Esophagus squamous epithelium (tissue), 5 donors: ENCODE measurements around the gene EPB41L4B. TPM values are rescaled to one million over a fixed set of nuclear protein-coding genes. Genes with fewer than 3 reads are reported as not detected.

Source experiments
- DNase-seq: peaks from one replicate; lab custom pipeline; 2025; lab: John Stamatoyannopoulos, UW
- H3K27ac ChIP-seq, 4 donors: fragments of 200-600 bp; sonication (generic); one replicate each; pipeline ENCODE4 v1.5.1; 2016 to 2019; ENCODE audit warnings: mild to moderate bottlenecking in 1 of 4
- H3K27me3 ChIP-seq, 4 donors: fragments of 200-600 bp; sonication (generic); 1 replicate in 3 of 4; 2 replicates in 1 of 4; pipeline versions ENCODE4 v1.5.1 to v1.6.0; 2017 to 2021; ENCODE audit warnings: antibody characterized with exemption in 1 of 4
- H3K36me3 ChIP-seq, 3 donors: fragments of 200-600 bp; sonication (generic); one replicate each; pipeline ENCODE4 v1.5.1; 2016 to 2019
- H3K4me1 ChIP-seq, 3 donors: fragments of 200-600 bp; sonication (generic); one replicate each; pipeline ENCODE4 v1.5.1; 2017 to 2019
- H3K4me3 ChIP-seq, 4 donors: fragments of 200-600 bp; sonication (generic); 1 replicate in 3 of 4; 2 replicates in 1 of 4; pipeline ENCODE4 v1.5.1; 2016 to 2019; ENCODE audit warnings: mild to moderate bottlenecking in 2 of 4, moderate library complexity in 1 of 4
- H3K9me3 ChIP-seq, 3 donors: fragments of 200-600 bp; sonication (generic); one replicate each; pipeline ENCODE4 v1.5.1; 2016 to 2019
- POLR2A ChIP-seq, 4 donors: fragments of 450-650 bp; IDR thresholded peaks; one replicate each; pipeline ENCODE4 v1.6.1; 2017; ENCODE audit warnings: antibody characterized with exemption in 4 of 4, mild to moderate bottlenecking in 4 of 4, moderate library complexity in 3 of 4
- WGBS, 2 donors: methylation state at CpG; one replicate each; pipeline ENCODE4 v1.1.5; 2018; 5-methylcytosine and 5-hydroxymethylcytosine counted together
- intact Hi-C: fragments of 100-400 bp; cut with DNase I; formaldehyde crosslinking; loops from one replicate; pipeline ENCODE4 v1.15.0; 2022
- total RNA-seq, 4 donors: library from RNA; depleted of rRNA; stranded (reverse); fragments of >200 nt; gene quantifications; one replicate each; pipeline ENCODE4 v1.1.0, GENCODE V29; 2016
- TF ChIP-seq, protein P1 (sequence below), 6 experiments: fragments of 450-650 bp in 4 of 6; fragments of 200-600 bp in 2 of 6; sonication (generic) in 2 of 6; IDR thresholded peaks; one replicate each; pipeline ENCODE4 v1.5.1; 2016 to 2019; ENCODE audit warnings: antibody characterized with exemption in 6 of 6, mild to moderate bottlenecking in 4 of 6, moderate library complexity in 4 of 6
- donor health status: DM: yes; HTN: yes; CAD: no.

EPB41L4B gene
- total RNA-seq, 4 donors from 2014 or later, result 0.45 to 3.8 (median 1.8) TPM

DNA sequence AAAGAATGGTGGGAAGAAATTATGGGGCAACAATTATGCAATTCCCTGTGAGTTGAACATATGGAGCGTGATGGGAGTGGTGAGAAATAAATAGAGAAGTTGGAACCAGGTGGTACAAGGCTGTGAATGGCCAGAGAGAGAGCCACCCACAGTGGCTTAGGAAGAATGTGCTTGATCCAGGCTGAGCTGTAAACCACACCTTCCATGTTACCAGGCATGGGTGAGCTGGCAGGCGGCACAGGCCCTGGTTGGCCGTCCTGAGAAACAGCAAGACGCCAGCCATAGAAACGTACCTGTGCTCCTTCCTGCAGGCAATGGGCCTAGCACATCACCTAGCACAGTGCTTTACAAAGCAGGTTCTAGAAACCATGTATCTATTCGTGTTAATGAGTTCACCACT, 74.3 kb downstream of the EPB41L4B start:
- WGBS, 2 donors, result 81 to 85% methylated on average over 6 of the region's 6 CpGs
- no peak for DNase-seq
- no peak overlapping the region for H3K4me3 ChIP-seq
- intact Hi-C loops, result no loop called here
- H3K4me1 ChIP-seq, result no peaks in the 10 kb centered on the region
- peaks cover 0 to 28% (median 0%) of the 10 kb centered on the region in 4 donors for H3K27me3 ChIP-seq
- no peaks in the 10 kb centered on the region for H3K9me3 ChIP-seq
- no peaks in the 10 kb centered on the region for H3K36me3 ChIP-seq
- no peak overlapping the region for H3K27ac ChIP-seq
- TF ChIP-seq POLR2A (IDR thresholded peaks at IDR 0.05), result no peak
- TF ChIP-seq, protein P1, sequence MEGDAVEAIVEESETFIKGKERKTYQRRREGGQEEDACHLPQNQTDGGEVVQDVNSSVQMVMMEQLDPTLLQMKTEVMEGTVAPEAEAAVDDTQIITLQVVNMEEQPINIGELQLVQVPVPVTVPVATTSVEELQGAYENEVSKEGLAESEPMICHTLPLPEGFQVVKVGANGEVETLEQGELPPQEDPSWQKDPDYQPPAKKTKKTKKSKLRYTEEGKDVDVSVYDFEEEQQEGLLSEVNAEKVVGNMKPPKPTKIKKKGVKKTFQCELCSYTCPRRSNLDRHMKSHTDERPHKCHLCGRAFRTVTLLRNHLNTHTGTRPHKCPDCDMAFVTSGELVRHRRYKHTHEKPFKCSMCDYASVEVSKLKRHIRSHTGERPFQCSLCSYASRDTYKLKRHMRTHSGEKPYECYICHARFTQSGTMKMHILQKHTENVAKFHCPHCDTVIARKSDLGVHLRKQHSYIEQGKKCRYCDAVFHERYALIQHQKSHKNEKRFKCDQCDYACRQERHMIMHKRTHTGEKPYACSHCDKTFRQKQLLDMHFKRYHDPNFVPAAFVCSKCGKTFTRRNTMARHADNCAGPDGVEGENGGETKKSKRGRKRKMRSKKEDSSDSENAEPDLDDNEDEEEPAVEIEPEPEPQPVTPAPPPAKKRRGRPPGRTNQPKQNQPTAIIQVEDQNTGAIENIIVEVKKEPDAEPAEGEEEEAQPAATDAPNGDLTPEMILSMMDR (IDR thresholded peaks at IDR 0.05), result no peak

DNA sequence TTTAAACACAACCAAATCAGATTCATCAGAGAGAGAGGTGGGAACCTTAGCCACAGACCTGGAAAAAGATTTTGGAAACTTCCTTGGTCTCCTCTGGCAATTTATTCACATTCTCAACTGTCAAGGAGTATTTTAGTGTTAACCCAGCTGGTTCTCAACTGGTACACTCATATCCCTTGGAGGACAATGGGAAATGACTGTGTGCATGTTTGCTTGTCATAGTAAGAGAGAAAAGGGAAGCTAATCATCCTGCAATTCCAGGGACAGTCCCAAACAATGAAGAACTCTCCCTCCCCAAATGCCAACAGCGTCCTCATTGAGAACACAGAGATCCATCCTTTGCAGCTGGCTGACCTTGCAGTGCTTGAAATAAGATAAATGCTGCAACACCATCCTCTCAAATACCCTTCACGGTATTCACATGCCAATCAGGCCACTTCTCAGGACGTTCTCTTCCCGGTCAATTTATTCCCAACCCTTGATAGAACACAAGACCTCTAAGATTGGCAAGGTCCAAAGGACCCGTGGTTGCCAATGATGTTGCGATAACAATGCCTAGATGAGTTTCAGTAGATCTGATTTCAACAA, 75.5 kb downstream of the EPB41L4B start:
- Histone ChIP-seq H3K9me3 (no peaks in the 10 kb centered on the region), H3K27ac (no peak overlapping the region), H3K36me3 (no peaks in the 10 kb centered on the region), H3K4me3 (no peak overlapping the region), H3K27me3 (peaks cover 0 to 28% (median 0%) of the 10 kb centered on the region in 4 donors), H3K4me1 (no peaks in the 10 kb centered on the region)
- WGBS, 2 donors, result 85 to 90% methylated on average over 4 to 6 of the region's 6 CpGs
- intact Hi-C loops, result no loop called here
- TF ChIP-seq, protein P1 (IDR thresholded peaks at IDR 0.05), result no peak
- no peak for TF ChIP-seq POLR2A (IDR thresholded peaks at IDR 0.05)
- DNase-seq, result no peak

DNA sequence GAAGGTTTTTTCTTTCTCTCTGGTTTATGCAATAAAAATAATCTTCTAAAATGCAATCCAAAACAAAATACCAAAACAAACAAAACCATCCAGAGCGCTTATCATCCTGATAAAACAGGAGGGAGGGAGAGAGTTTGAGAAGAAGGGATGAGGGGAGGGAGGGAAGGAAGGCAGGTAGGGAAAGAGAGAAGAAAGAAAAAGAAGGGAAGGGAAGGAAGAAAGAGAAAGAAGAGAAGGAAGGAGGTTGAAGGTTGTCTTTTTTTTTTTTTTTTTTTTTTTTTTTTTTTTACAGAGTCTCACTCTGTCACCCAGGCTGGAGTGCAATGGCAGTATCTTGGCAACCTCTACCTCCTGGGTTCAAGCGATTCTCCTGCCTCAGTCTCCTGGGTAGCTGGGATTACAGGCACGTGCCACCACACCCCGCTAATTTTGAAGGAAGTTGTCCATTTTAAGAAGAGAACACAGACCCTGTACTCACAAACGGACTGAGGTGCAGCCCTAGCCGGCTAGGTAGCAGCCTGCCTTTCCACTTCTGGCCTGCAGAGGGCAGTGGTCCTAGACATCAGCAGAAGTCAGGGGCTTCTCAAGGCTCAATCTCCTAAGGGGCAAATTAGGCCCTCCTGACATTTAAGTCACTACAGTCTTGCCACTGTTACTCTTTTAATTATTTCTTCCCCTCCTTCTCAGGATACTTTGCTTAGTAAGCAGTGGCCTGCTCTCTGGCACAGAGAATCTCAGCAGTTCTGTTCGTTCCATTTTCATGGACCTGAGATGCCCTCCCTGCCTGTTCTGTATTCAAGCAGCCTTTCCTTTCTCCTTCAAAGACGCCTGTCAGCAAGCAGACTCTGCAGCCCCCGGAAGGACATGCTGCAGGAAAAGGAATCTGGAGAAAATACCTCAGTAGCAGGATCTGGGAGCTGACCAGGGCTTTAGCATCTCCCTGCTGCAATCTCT, 76.4 kb downstream of the EPB41L4B start:
- Histone ChIP-seq H3K9me3 (no peaks in the 10 kb centered on the region), H3K27ac (no peak overlapping the region), H3K4me3 (no peak overlapping the region), H3K36me3 (no peaks in the 10 kb centered on the region), H3K4me1 (no peaks in the 10 kb centered on the region), H3K27me3 (peaks cover 0 to 33% (median 0%) of the 10 kb centered on the region in 4 donors)
- TF ChIP-seq, protein P1 (IDR thresholded peaks at IDR 0.05), result peak; percentile 53 to 93 (median 84)
- TF ChIP-seq POLR2A (IDR thresholded peaks at IDR 0.05), result no peak
- intact Hi-C loops, result no loop called here
- 26 to 27% methylated on average over 7 to 9 of the region's 9 CpGs for whole genome bisulfite sequencing, 2 donors
- DNase-seq, result no peak

DNA sequence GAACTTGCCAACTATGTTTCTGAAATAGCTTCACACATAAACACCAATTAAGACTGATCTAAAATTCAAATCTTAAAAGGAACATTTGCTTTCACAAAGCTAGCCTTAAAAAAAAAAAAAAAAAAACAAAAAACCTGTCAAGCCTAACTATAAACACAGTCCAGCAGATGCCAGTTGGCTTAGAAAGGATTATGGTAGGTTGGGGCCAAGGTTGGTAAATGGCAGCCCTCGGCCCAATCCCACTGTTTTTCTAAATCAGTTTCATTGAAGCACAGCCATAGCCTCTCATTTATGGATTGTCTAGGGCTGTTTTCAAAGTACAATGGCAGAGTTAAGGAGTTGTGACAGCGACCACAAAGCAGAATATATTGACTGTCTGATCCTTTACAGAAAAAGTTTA, 78.1 kb downstream of the EPB41L4B start:
- no peak overlapping the region for H3K27ac ChIP-seq
- peaks cover 0 to 6% (median 0%) of the 10 kb centered on the region in 3 donors for H3K4me1 ChIP-seq
- no peak overlapping the region for H3K4me3 ChIP-seq
- DNase-seq, result no peak
- WGBS, 2 donors, result 64 to 73% methylated on average over 2 of the region's 2 CpGs
- H3K27me3 ChIP-seq, result peaks cover 0 to 47% (median 0%) of the 10 kb centered on the region in 4 donors
- H3K9me3 ChIP-seq, result no peaks in the 10 kb centered on the region
- TF ChIP-seq, protein P1 (IDR thresholded peaks at IDR 0.05), result no peak
- TF ChIP-seq POLR2A (IDR thresholded peaks at IDR 0.05), result no peak
- intact Hi-C loops, result no loop called here
- no peaks in the 10 kb centered on the region for H3K36me3 ChIP-seq

DNA sequence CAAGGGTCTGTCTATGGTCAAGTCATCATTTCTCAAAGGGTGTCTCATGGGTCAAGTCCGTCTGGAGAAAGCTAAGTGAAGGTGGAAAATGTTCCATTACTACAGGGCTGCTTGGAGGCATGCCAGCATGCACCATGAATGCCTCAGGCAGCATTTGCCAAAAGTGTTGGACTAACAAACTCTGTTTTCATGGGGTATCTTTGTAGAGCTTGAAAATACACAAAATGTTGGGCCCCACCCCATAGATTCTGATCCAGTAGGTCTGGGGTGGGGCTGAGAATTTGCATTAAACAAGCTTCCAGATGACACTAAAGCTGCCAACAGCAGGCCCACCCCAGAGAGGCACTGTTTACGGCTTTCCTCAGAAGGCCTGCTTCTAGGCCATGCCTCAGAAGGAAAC, 78.8 kb downstream of the EPB41L4B start:
- WGBS, 2 donors, result 65 to 74% methylated on average over 2 of the region's 2 CpGs
- H3K27ac ChIP-seq, result no peak overlapping the region

More for the DNA sequence above, 78.8 kb downstream of the EPB41L4B start:
- Histone ChIP-seq H3K36me3 (no peaks in the 10 kb centered on the region), H3K9me3 (no peaks in the 10 kb centered on the region), H3K4me1 (peaks cover 0 to 6% (median 0%) of the 10 kb centered on the region in 3 donors), H3K27me3 (peaks cover 0 to 51% (median 0%) of the 10 kb centered on the region in 4 donors), H3K4me3 (no peak overlapping the region)
- intact Hi-C loops, result no loop called here
- TF ChIP-seq, protein P1 (IDR thresholded peaks at IDR 0.05), result no peak
- no peak for TF ChIP-seq POLR2A (IDR thresholded peaks at IDR 0.05)
- no peak for DNase-seq
